HG02943 (cell line): Measurements from ENCODE around the gene SULT2B1.
"Not testable (repeated sequence)": the region's sequence is repeated elsewhere in the genome, so short reads cannot be mapped to it uniquely, and the experiment has no call there.

ENCODE experiments used
- ATAC-seq: cut with Tn5 transposase; IDR thresholded peaks from one replicate; pipeline ENCODE4 v1.9.1; 2021; ENCODE audit warnings: mild to moderate bottlenecking, low read depth, moderate library complexity; ENCODE audit not compliant: unreplicated experiment

SULT2B1 gene

GRCh38 chr19:48551437-48552302 lies at the start of gene SULT2B1:
Gene SULT2B1 (plus strand): TSS chr19:48552172. CDS start chr19:48552253, 81 bp downstream.
- ATAC-seq, result no peak

GRCh38 chr19:48502350-48503018 lies 49.5 kb upstream of the SULT2B1 start:
- no peak for ATAC-seq

GRCh38 chr19:48506138-48506733 lies 45.7 kb upstream of the SULT2B1 start:
- ATAC-seq, result no peak

GRCh38 chr19:48507911-48508439 lies 44.0 kb upstream of the SULT2B1 start:
- no peak for ATAC-seq

- ATAC-seq, result no peak
Measured at GRCh38 chr19:48508729-48509411, 43.1 kb upstream of the SULT2B1 start.

GRCh38 chr19:48509467-48510194 lies 42.3 kb upstream of the SULT2B1 start:
- ATAC-seq, result no peak

- no peak for ATAC-seq
Measured at GRCh38 chr19:48510421-48511268, 41.3 kb upstream of the SULT2B1 start.

- no peak for ATAC-seq
Measured at GRCh38 chr19:48511321-48511731, 40.6 kb upstream of the SULT2B1 start.

- no peak for ATAC-seq
Measured at GRCh38 chr19:48511800-48512503, 40.0 kb upstream of the SULT2B1 start, which contains the start of gene LMTK3. Gene LMTK3 (minus strand): TSS chr19:48511835. CDS start chr19:48511576, 259 bp downstream.

- ATAC-seq, result no peak
Measured at GRCh38 chr19:48512504-48513288, 39.3 kb upstream of the SULT2B1 start.

GRCh38 chr19:48513289-48514122 lies 38.5 kb upstream of the SULT2B1 start:
- ATAC-seq, result no peak

- ATAC-seq, result no peak
Measured at GRCh38 chr19:48514123-48514458, 37.9 kb upstream of the SULT2B1 start.

- ATAC-seq, result no peak
Measured at GRCh38 chr19:48516536-48516935, 35.4 kb upstream of the SULT2B1 start.

- ATAC-seq, result no peak
Measured at GRCh38 chr19:48518207-48518606, 33.8 kb upstream of the SULT2B1 start.

- ATAC-seq, result not testable (repeated sequence)
Measured at GRCh38 chr19:48519426-48519825, 32.5 kb upstream of the SULT2B1 start.

GRCh38 chr19:48520134-48520533 lies 31.8 kb upstream of the SULT2B1 start:
- ATAC-seq, result no peak

- no peak for ATAC-seq
Measured at GRCh38 chr19:48524221-48524620, 27.8 kb upstream of the SULT2B1 start.
